Testis (tissue), 2 donors: Measurements from ENCODE around the gene EMILIN2.

ENCODE experiments used
- POLR2A ChIP-seq: fragments of 450-650 bp; IDR thresholded peaks from one replicate; pipeline ENCODE4 v1.6.1; 2017; ENCODE audit warnings: antibody characterized with exemption, mild to moderate bottlenecking, moderate library complexity
- TF ChIP-seq, protein P1 (sequence below), 3 experiments: fragments of 450-650 bp in 2 of 3; fragments of 200-600 bp in 1 of 3; sonication (generic) in 1 of 3; IDR thresholded peaks; one replicate each; pipeline ENCODE4 v1.5.1; 2016 to 2019; ENCODE audit warnings: antibody characterized with exemption in 3 of 3, mild to moderate bottlenecking in 2 of 3, moderate library complexity in 1 of 3

- TF ChIP-seq, protein P1, sequence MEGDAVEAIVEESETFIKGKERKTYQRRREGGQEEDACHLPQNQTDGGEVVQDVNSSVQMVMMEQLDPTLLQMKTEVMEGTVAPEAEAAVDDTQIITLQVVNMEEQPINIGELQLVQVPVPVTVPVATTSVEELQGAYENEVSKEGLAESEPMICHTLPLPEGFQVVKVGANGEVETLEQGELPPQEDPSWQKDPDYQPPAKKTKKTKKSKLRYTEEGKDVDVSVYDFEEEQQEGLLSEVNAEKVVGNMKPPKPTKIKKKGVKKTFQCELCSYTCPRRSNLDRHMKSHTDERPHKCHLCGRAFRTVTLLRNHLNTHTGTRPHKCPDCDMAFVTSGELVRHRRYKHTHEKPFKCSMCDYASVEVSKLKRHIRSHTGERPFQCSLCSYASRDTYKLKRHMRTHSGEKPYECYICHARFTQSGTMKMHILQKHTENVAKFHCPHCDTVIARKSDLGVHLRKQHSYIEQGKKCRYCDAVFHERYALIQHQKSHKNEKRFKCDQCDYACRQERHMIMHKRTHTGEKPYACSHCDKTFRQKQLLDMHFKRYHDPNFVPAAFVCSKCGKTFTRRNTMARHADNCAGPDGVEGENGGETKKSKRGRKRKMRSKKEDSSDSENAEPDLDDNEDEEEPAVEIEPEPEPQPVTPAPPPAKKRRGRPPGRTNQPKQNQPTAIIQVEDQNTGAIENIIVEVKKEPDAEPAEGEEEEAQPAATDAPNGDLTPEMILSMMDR (IDR thresholded peaks at IDR 0.05): no peak
- TF ChIP-seq POLR2A: no peak
Observed at GRCh38 chr18:2894841-2895370, 48.1 kb downstream of the EMILIN2 start.
